Measurements from ENCODE around the gene PALM.

DNA sequence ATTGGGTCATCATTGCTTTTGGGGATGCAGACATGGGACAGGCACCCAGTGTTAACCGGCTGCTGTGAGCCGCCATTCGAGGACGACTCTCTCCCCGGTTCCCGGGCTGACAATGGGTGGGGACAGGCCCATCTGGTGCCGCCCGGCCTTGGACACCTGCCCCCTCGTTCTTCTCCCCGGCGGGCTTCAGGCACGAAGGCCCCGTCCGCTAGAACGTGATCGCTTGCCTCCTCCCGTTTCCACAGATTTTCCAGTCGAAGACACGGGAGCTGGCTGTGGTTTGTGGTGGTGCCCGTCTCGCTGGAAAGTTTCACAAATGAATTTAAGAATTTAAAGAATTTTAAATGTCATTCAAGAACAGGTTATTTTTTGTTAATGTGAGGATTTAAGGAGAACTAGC is 2.0 kb downstream of the PALM start:
- TF ChIP-seq, protein P1, sequence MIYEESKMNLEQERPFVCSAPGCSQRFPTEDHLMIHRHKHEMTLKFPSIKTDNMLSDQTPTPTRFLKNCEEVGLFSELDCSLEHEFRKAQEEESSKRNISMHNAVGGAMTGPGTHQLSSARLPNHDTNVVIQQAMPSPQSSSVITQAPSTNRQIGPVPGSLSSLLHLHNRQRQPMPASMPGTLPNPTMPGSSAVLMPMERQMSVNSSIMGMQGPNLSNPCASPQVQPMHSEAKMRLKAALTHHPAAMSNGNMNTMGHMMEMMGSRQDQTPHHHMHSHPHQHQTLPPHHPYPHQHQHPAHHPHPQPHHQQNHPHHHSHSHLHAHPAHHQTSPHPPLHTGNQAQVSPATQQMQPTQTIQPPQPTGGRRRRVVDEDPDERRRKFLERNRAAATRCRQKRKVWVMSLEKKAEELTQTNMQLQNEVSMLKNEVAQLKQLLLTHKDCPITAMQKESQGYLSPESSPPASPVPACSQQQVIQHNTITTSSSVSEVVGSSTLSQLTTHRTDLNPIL (CRISPR knock-in tag; IDR thresholded peaks at IDR 0.05; ENCODE audit: low read depth) = no peak
- no peak for TF ChIP-seq ZNF565 (CRISPR knock-in tag; conservative IDR thresholded peaks at IDR 0.05; ENCODE audit: low read depth)
- TF ChIP-seq, protein P2, sequence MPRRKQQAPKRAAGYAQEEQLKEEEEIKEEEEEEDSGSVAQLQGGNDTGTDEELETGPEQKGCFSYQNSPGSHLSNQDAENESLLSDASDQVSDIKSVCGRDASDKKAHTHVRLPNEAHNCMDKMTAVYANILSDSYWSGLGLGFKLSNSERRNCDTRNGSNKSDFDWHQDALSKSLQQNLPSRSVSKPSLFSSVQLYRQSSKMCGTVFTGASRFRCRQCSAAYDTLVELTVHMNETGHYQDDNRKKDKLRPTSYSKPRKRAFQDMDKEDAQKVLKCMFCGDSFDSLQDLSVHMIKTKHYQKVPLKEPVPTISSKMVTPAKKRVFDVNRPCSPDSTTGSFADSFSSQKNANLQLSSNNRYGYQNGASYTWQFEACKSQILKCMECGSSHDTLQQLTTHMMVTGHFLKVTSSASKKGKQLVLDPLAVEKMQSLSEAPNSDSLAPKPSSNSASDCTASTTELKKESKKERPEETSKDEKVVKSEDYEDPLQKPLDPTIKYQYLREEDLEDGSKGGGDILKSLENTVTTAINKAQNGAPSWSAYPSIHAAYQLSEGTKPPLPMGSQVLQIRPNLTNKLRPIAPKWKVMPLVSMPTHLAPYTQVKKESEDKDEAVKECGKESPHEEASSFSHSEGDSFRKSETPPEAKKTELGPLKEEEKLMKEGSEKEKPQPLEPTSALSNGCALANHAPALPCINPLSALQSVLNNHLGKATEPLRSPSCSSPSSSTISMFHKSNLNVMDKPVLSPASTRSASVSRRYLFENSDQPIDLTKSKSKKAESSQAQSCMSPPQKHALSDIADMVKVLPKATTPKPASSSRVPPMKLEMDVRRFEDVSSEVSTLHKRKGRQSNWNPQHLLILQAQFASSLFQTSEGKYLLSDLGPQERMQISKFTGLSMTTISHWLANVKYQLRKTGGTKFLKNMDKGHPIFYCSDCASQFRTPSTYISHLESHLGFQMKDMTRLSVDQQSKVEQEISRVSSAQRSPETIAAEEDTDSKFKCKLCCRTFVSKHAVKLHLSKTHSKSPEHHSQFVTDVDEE (CRISPR knock-in tag; IDR thresholded peaks at IDR 0.05) = no peak

All from SK-N-SH treated with all-trans-retinoic acid at 6 μM for 48 hours (cell line).